Measurements from ENCODE around the gene PAX7. TPM values are rescaled to one million over a fixed set of nuclear protein-coding genes. Genes with fewer than 3 reads are reported as not detected.

Gene PAX7
- total RNA-seq, 4 donors from 2014 or later: 1.8 to 5.1 (median 3.9) TPM

- Histone ChIP-seq H3K9me3 (no peaks in the 10 kb centered on the region), H3K4me1 (peaks cover 0 to 8% of the 10 kb centered on the region in 2 donors), H3K4me3 (no peak overlapping the region), H3K36me3 (no peaks in the 10 kb centered on the region), H3K27me3 (peaks cover 66 to 94% (median 78%) of the 10 kb centered on the region in 3 donors), H3K27ac (no peak overlapping the region)
- intact Hi-C loops (cut with DNase I; ENCODE audit: low total_unique reads): no loop called here
- no peak for DNase-seq
- no peak for ATAC-seq
- TF ChIP-seq POLR2A (IDR thresholded peaks at IDR 0.05): no peak
- no peak for TF ChIP-seq CTCF (IDR thresholded peaks at IDR 0.05 in 4 of 5, conservative IDR thresholded peaks at IDR 0.05 in 1 of 5)
- in situ Hi-C loops (cut with MboI; ENCODE audit: low sequenced_read_pairs in 4 of 4): no loop called here
These were observed 15.1 kb downstream of the PAX7 start for GRCh38 chr1:18645747-18646090.

GRCh38 chr1:18646091-18646785 lies 15.6 kb downstream of the PAX7 start:
- TF ChIP-seq CTCF (IDR thresholded peaks at IDR 0.05 in 4 of 5, conservative IDR thresholded peaks at IDR 0.05 in 1 of 5) (no peak), POLR2A (IDR thresholded peaks at IDR 0.05) (no peak)
- peaks cover 64 to 94% (median 73%) of the 10 kb centered on the region in 3 donors for H3K27me3 ChIP-seq
- no peak overlapping the region for H3K27ac ChIP-seq
- in situ Hi-C loops (cut with MboI; ENCODE audit: low sequenced_read_pairs in 4 of 4) (no loop called here), intact Hi-C loops (cut with DNase I; ENCODE audit: low total_unique reads) (no loop called here)
- H3K4me3 ChIP-seq: peak overlapping the region in 2 of 4 donors; percentile 31 to 46
- no peaks in the 10 kb centered on the region for H3K36me3 ChIP-seq
- H3K9me3 ChIP-seq: no peaks in the 10 kb centered on the region
- H3K4me1 ChIP-seq: peaks cover 0 to 8% of the 10 kb centered on the region in 2 donors
- DNase-seq (no peak), ATAC-seq (no peak)

- Histone ChIP-seq H3K36me3 (no peaks in the 10 kb centered on the region), H3K4me1 (peaks cover 0 to 8% of the 10 kb centered on the region in 2 donors), H3K27ac (no peak overlapping the region), H3K4me3 (peak overlapping the region in 2 of 4 donors; percentile 31 to 46), H3K27me3 (peaks cover 61 to 90% (median 70%) of the 10 kb centered on the region in 3 donors), H3K9me3 (no peaks in the 10 kb centered on the region)
- TF ChIP-seq POLR2A (IDR thresholded peaks at IDR 0.05) (no peak), CTCF (IDR thresholded peaks at IDR 0.05 in 4 of 5, conservative IDR thresholded peaks at IDR 0.05 in 1 of 5) (no peak)
- DNase-seq: no peak
- no peak for ATAC-seq
- intact Hi-C loops (cut with DNase I; ENCODE audit: low total_unique reads): no loop called here
- in situ Hi-C loops (cut with MboI; ENCODE audit: low sequenced_read_pairs in 4 of 4): no loop called here
These were observed 16.3 kb downstream of the PAX7 start for GRCh38 chr1:18646786-18647410.

- H3K4me1 ChIP-seq: peaks cover 0 to 8% of the 10 kb centered on the region in 2 donors
- in situ Hi-C loops (cut with MboI; ENCODE audit: low sequenced_read_pairs in 4 of 4): no loop called here
- H3K27me3 ChIP-seq: peaks cover 63 to 90% (median 68%) of the 10 kb centered on the region in 3 donors
- no peak for TF ChIP-seq POLR2A (IDR thresholded peaks at IDR 0.05)
- TF ChIP-seq CTCF (IDR thresholded peaks at IDR 0.05 in 4 of 5, conservative IDR thresholded peaks at IDR 0.05 in 1 of 5): no peak
- H3K27ac ChIP-seq: no peak overlapping the region
- no peak overlapping the region for H3K4me3 ChIP-seq
- no peaks in the 10 kb centered on the region for H3K9me3 ChIP-seq
- no peaks in the 10 kb centered on the region for H3K36me3 ChIP-seq
- intact Hi-C loops (cut with DNase I; ENCODE audit: low total_unique reads): no loop called here
- DNase-seq (no peak), ATAC-seq (no peak)
These were observed 17.1 kb downstream of the PAX7 start for GRCh38 chr1:18647681-18648214.
